GM19043 (cell line): ENCODE data around the gene SLC23A2.
"Not testable (repeated sequence)": the region's sequence is repeated elsewhere in the genome, so short reads cannot be mapped to it uniquely, and the experiment has no call there.

Experiments
- ATAC-seq: cut with Tn5 transposase; IDR thresholded peaks from one replicate; pipeline ENCODE4 v1.9.1; 2021; ENCODE audit warnings: low read depth; ENCODE audit not compliant: unreplicated experiment

The SLC23A2 gene

DNA sequence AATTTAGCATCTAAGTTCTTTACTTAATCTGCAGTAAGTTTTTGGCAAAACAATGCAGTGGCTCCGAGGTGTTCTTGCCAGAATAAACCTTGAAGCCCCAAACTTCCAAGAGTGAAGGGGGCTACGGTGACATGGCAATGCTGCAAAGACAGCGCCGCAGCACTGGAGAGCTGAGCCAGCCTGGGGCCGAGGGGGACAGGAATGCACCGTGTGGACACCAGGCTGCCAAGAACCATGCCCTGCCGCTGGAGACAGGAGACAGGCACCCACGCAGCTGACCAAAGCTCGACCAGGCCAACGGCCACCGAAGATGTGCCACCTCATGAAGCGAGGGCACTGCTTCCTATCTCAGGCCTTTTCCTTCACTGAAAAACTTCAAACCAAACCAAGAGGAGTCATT is 146.2 kb downstream of the SLC23A2 start:
- no peak for ATAC-seq

DNA sequence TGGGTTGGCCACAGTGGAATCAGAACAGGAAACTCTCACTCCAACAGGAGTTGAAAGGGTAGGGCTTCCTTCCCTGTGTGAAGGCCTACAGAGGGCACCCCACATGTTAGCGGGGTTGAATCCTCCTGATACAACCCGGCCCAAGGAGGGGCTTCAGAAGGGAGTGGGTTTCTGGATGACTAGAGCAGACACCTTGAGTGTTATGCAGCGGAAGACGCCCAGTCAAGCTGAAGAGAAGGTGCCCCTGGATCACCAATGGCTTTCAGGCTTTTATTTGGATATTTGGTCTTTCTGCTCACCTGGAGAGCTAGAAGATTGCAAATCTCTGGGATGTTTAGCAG is 146.8 kb downstream of the SLC23A2 start:
- no peak for ATAC-seq

DNA sequence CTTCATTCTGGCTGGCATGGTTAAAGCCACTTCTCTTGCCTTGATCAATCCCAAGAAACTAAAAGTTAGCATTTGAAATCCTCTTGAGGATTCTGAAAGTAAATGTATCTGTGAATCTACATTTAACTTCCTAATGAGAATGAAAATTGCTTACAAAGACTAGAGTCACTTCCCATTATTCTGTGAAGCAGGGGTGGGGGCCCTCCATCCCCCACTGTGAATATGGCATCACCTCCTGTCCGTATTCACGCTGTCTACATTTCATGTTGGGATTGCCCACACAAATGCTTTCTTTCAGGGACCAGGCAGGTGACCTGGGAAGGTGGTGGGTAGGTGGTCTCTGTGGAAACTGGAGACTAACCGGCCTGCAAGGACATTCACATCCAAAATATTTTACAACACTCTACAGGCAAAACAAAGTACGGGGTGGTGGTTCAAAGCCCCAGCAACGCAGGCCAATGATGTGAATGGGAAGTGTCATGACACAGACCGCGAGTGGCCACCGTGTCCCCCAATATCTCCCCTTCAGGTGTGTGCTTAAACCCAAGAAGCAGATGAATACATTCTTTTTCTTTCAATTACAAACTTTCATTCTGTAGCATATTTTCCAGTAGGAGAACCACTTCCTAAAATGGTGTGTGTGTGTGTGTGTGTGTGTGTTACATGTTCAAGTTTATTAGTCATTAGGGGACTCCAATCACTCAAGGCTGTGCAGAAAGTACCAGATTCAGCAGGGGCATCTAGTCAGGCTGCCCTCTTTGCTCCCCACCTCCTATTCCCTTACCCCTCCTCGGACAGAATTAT is 147.4 kb downstream of the SLC23A2 start:
- no peak for ATAC-seq

DNA sequence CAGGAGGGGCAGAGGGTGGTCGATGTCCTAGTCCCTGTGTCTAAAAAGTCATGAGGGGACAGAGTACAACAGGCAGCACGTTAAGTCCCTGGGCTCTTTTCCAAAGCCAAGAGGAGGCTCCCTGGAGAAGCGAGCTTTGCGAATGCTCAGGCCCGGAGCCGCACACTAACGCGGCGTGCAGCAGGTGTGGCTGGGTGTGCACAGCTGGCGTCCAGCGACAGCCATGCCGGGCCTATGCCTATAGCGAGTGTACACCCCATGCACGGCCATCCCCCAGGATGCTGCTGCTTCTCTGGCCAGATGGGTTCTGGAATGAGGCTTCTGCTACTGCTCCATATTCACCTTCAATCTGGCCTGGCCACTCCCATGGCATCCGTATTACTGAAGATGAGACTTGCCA is 148.3 kb downstream of the SLC23A2 start:
- ATAC-seq = no peak

DNA sequence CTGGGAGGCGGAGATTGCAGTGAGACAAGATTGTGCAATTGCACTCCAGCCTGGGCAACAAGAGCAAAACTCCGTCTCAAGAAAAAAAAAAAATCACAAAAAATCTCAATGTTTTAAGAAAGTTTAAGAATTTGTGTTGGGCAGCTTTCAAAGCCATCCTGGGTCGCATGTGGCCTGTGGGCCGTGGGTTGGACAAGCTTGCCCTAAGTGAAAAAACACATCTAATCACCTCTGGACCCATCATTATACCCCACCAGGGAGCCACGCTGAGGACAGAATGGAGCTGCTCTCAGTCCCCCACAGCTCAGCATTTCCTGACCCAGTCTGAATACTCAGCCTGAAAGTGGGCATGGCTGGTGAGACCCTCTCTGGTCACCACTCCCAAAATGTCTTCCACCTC is 150.3 kb downstream of the SLC23A2 start:
- ATAC-seq = no peak

DNA sequence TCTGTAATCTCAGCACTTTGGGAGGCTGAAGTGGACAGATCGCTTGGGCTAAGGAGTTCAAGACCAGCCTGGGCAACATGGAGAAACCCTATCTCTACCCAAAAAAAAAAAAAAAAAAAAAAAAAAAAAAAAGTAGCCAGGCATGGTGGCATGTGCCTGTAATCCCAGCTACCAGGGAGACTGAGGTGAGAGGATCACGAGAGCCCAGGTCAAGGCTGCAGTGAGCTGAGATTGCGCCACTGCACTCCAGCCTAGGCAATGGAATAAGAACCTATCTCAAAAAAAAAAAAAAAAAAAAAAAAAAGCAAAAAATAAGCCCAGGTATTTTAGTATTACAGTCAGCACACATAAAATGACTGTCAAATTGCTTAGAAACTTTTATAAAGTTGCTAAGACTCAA is 152.5 kb downstream of the SLC23A2 start:
- ATAC-seq = not testable (repeated sequence)

DNA sequence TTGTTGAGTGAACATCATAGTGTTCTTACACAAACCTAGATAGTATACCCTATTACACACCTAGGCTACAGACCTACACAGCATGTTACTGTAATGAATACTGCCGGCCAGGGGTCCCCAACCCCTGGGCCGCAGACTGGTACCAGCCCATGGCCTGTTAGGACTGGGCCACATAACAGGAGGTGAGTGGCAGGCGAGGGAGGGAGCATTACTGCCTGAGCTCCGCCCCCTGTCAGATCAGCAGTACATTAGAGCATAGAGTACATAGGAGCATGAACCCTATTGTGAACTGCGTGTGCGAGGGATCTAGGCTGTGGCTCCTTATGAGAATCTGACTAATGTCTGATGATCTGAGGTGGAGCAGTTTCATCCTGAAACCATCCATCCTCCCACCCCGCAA is 153.3 kb downstream of the SLC23A2 start:
- no peak for ATAC-seq

DNA sequence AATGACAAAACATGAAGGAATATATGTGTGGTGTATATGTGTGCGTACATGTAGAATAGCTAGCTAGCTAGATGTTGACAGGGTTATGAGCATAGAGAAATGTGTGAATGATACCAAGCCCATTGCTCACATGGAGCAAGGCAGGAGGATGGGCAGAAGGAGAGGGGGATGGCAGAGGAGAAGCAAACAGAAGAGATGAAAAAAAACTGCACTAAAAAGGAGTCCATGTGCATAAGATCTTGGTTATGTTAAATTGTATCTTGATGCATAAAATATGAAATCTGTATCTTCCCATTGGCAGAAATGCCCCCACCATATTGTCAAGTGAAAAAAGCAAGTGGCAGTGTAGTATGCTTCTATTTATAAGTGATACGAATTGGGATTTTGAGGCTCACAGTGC is 154.5 kb downstream of the SLC23A2 start:
- ATAC-seq = no peak

DNA sequence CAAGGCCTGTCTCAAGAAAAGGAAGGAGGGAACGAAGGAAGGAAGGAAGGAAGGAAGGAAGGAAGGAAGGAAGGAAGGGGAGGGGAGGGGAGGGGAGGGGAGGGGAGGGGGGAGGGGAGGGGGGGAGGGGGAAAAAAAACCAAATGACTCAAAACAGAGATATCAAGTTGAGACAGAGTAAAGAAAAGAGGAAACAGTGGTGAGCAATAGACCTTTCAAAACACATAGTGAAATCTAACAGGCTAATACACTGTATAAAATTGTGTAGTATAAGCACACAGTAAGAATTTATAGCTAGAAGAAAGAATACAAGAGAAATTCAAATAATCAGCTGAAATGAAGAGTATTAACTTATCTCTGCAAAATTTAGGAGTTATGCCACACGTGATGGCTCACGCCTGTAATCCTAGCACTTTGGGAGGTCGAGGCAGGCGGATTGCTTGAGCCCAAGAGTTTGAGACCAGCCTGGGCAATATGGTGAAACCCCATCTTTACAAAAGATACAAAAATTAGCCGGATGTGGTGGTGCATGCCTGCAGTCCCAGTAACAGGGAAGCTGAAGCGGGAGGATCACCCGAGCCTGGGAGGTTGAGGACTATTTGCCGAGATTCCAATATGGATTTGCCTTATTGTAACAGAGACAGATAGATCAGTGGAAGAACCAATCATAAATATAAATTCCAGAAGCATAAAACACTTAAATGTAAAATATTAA is 156.4 kb downstream of the SLC23A2 start:
- ATAC-seq = no peak

DNA sequence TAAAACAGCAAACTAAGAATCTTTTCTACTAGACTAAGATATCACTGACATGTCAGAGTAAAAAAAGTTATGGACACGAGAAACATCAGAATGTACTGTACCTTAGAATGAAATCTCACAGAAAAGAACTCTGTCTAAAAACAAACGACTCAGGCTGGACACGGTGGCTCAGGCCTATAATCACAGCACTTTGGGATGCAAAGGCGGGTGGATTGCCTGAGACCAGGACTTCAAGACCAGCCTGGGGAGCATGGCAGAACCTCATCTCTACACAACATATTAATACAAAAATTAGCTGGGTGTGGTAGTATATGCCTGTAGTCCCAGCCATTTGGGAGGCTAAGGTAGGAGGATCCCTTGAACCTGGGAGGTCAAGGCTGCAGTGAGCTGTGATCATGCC is 157.0 kb downstream of the SLC23A2 start:
- no peak for ATAC-seq

DNA sequence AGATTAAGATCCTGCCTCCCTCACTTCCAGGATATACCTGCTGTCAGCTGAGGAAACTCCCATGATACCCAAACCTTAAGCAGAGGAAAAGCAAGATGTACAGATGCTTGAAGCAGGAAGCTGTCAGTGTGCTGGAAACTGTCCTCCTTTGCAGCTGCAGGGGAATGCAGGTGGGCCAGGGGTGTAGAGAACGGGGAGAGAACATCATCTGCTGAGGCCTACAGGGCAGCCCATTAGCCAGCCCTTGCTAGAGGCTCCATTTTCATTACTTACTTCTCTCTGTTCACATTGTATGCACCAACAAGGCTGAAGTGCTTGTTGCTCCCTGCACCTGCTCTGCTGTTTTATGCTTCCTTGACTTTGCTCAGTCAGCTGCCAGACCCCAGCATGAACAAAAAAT is 160.5 kb downstream of the SLC23A2 start:
- ATAC-seq = no peak

DNA sequence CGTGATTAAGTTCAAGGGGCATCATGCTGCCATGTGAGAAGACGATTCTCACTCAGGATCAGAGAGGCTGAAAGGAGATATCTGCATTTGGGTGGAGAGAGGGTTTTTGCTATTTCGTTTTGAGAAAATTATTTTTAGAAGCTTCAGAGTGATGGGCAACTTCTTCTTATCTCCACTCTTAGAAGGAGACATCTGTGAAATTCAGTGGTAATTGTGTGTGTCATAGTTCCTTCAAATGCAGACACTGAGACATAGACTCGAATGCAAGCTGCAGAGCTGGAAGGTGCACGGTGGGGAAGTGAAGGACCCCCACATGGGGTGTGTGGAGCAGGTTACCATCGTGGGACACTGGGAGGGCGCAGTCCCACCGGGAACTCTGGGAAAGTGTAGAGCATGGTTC is 162.8 kb downstream of the SLC23A2 start:
- no peak for ATAC-seq

DNA sequence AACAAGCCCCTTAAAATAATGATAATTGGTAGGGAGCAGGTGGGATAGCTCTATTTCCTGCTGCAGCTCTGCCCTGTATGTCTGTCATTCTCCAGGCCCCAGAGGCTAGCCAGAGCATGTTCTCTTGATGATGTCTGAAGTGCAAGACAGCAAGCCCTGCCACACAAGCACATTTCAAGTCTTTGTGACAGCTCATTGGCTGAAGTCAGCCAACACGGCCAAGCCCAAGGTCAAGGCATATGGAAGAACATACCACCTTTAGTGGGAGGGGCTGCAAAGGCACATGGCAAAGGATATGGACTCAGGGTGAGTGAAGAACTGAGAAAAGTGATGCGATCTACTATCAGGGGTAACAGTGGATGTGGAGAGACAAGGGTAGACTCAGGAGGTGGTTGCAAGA is 163.6 kb downstream of the SLC23A2 start:
- no peak for ATAC-seq

DNA sequence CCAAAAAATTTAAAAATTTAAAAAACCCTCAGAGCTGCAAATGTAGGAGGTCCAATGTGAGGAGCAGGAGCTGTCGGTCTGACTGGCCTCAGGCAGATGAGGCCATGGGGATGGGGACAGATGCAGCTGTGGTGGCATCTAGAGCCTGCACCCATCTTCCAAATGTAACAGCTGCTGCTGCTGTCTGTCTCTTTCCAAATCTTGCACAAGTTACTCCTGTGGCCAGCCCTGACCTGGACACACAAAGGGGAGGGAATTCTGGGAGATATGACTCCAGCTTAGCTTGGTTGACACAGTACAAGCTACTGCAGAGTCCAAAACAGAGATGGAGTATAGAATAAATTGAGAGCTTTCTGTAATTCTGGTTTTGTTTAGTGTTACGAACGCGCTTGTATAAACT is 164.4 kb downstream of the SLC23A2 start:
- no peak for ATAC-seq

DNA sequence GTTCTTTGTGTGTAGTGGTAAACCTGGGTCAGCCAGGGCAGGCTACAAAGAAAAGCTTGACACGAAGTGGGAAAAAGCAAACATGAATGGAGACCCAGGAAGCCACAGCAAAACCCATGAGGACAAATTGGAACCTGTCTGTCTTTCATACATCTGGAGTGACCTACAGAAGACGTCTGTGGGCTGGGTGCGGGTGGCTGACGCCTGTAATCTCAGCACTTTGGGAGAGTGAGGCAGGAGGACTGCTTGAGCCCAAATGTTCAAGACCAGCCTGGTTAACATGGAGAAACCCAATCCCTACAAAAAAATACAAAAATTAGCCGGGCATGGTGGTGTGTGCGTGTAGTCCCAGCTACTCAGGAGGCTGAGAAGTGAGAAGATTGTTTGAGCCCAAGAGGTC is 164.8 kb downstream of the SLC23A2 start:
- ATAC-seq = no peak

DNA sequence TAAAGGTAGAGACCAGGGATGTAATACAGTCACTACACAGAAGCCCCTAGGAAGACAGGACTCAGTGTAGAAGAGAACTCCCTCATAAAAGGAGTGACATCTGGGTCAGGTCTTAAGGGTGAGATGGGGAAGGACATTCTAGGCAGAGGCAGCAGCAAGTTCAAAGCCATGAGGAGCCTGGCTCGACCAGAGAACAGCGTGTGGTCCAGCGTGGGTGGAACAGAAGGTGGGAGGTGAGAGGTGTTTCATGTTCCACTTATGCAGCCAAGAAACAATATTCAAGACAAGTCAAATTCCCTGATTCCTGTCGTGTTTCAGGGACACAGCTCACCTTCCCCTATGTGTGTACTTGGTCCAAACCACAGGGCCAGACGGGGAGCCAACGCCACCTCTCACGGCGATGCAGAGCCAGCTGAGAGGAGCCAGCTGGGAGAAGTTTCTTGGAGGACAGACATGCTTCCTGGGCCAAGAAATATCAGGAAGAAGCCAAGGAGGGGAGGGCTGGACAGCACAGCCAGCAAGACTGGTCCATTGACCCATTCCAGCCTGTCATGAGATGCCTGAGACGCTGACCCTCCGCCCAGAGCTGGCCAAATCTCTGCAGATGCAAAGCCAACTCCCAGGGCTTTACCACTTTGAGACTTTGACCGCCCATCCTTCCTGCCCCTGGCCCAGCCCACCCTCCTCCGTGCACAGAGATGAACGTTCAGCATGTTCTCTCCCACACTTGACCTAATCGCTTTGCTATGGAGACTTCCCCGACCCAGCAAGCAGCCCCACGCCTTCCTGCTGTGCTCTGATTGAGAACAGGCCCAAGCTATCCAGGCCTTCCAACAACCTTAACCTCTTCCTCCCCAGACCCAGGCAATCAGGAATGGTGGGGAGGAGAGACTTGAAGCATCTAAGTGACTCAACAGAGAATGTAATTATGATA is 165.8 kb downstream of the SLC23A2 start:
- no peak for ATAC-seq

DNA sequence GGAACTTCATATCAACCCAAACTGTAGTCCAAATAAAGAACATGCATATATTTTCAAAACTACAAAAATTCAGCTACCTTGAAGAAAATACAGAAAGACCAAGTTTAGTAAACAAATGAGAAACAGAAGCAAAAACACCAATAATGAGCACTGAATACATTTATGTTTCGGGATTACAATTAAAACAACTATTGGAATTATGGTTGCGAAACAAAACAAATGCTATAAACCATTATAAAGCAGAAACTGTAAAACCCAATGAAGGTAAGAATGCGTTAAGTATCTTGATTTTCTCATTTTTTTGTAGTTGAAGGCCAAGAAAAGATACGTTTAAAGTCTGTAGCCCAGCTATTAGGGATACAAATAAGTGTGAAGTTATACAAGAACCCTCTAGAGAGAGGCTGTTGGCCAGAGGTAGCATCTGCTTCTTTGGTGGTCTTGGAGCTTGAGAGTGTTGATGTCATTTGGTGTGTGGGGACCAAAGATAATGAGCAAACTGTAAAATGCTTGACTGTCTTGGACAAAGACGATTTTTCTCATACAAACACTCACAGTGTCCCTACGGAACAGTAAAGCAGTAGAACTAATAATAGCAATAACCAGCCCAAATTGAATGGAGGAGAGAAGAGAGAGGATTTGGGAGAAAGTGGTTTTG is 168.1 kb downstream of the SLC23A2 start:
- ATAC-seq = no peak

DNA sequence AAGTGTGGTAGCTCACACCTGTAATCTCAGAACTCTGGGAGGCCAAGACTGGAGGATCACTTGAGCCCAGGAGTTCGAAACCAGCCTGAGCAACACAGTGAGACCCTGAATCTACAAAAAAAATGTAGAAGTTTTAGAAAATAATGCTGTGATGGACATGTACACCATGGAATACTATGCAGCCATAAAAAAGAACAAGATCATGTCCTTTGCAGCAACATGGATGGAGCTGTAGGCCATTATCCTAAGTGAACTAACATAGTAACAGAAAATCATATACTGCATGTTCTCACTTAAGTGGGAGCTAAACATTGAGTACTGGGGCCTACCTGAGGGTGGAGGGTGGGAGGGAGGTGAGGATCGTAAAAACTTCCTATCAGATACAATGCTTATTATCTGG is 168.8 kb downstream of the SLC23A2 start:
- ATAC-seq = no peak

DNA sequence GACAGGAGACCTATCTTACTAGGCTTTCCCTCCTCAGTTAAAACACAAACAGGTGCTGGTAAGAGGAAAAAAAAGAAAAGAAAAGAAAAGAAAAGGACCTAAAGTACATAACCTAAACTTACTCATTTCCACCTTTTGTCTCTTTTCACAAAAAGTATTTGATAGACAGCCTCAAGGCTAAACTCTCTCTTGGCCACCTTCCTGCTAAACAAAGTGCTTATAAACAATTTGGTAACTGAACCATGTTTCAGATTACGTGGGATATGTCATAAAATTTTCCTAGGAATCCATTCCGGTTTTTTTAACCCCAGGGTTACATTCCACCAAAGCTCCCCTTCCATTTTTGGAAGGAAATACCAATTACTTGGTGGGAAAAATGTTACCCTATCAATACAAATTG is 170.6 kb downstream of the SLC23A2 start:
- no peak for ATAC-seq

DNA sequence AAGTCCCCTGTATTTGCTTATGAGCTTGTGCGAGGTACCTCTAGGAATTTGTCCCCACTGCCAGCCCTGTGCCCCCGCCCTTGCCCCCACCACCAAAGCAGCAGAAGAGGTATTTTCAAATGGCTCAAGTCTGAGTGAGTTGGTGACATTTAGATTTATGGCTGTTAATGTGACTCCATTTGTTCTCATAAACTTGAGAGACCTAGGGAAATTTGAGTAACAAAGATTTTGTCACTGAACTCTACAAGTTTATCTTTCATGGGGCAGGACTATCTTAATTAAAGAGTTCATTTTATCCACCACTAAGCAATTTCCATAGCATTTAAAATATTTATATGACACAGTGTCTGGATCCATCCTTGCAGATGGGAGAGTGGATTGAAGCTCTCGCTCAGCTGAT is 171.1 kb downstream of the SLC23A2 start:
- ATAC-seq = no peak
